WI38 (cell line): ENCODE results near the gene PRRC2A.

Experiments
- H3K4me3 ChIP-seq: 2 replicates; pipeline ENCODE4 v1.5.1; 2011; ENCODE audit warnings: low read depth, mild to moderate bottlenecking, control low read depth, low read length
- TF ChIP-seq, protein P1 (sequence below): IDR thresholded peaks from 2 replicates; pipeline ENCODE4 v1.5.1; 2012; ENCODE audit warnings: low read depth, mild to moderate bottlenecking, control low read depth, low read length

PRRC2A gene

DNA sequence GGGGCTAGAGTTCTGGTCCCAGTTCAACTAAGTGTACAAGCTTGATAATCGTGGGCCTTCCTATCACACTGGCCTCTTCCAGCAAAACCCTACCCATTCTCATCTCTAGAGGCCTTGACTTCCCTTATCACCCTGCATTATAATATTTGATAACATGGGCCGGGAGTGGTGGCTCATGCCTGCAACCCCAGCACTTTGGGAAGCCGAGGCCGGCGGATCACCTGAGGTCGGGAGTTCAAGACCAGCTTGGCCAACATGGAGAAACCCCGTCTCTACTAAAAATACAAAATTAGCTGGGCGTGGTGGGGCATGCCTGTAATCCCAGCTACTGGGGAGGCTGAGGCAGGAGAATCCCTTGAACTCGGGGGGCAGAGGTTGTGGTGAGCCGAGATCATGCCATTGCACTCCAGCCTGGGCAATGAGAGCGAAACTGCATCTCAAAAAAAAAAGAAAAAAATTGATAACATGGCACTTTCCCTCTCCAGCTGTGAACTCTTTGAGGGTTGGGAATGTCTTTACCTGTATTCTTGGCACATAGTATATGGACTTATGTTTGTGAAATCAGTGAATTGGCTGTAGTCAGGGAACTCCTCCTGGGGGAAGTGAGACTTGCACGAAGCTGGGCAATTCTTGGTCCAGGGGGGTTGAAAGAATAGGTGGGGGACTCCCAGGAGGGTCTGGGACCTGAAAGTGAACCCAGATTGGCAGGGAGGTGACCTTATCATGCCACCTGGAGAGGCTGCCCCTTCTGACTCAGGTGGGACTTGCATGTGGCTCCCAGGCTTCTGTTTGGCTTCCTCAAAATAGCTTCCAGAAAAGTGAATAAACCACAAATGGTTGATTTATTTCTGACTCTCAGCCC lies 41.0 kb downstream of the PRRC2A start:
- TF ChIP-seq, protein P1, sequence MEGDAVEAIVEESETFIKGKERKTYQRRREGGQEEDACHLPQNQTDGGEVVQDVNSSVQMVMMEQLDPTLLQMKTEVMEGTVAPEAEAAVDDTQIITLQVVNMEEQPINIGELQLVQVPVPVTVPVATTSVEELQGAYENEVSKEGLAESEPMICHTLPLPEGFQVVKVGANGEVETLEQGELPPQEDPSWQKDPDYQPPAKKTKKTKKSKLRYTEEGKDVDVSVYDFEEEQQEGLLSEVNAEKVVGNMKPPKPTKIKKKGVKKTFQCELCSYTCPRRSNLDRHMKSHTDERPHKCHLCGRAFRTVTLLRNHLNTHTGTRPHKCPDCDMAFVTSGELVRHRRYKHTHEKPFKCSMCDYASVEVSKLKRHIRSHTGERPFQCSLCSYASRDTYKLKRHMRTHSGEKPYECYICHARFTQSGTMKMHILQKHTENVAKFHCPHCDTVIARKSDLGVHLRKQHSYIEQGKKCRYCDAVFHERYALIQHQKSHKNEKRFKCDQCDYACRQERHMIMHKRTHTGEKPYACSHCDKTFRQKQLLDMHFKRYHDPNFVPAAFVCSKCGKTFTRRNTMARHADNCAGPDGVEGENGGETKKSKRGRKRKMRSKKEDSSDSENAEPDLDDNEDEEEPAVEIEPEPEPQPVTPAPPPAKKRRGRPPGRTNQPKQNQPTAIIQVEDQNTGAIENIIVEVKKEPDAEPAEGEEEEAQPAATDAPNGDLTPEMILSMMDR = no peak
- H3K4me3 ChIP-seq = peak overlapping the region; percentile 93

DNA sequence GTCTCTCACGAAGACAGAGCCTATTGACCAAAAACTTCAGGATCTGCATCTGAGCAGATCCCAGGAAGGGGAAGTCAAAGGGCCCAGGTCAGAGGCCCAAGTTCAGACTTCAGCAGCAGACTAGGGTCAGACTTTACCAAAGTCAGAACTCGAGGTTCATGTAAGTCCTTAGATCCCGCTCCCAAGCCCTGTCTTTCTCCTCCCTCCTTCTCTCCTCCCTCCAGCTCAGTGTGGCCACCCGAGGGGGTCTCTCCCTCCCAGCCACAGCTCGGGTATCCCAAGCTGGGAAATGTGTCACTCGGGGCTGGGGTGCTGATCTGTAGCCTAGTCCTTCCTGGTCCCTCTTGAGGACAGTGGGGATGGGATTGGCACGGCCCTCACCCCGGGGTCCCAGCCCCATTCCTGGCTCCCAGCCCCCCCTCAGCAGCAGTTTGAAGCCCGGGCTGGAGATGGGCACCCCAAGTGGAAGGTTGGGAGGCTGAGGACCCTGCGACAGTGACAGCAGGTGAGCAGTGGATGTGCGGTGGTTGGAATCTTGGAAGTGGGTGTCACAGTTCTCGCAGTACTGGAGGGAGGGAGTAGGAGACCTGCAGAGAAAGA lies 41.7 kb downstream of the PRRC2A start:
- H3K4me3 ChIP-seq = no peak overlapping the region
- TF ChIP-seq, protein P1 = no peak

DNA sequence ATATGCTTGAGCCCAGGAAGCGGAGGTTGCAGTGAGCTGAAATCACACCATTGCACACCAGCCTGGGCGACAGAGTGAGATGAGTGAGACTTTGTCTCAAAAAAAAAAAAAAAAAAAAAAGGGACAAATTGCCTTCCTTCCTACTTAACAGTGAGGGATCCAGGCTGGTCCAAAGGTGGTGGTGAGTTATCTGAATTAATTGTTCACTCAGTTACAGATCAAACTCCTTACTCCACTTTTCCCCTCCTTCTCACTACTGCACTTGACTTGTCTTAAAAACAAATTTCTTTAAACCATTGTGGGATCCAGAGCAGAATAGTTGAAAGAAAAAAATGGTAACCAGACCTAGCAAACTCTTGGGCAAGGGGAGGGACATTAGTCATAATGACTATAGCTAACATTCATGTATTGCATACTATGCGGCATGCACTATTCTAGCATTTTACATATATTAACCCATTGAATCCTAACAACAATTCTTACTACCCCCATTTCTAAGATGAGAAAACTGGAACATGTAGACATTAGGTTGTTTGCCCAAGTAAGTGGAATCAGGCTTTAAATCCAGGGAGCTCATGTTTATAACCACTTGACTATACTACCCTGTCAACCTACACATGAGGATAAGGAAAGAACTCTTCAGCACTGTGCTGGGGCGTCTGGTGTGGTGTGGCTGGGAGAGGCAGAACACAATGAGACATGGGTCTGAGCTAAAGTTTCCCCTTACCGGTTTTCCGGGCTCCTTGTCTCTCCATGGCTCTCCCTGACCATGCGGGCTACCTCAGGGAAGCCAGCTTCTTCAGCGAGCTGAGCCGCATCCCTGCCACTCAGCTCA lies 42.8 kb downstream of the PRRC2A start:
- TF ChIP-seq, protein P1 = no peak
- peak overlapping the region; percentile 69 for H3K4me3 ChIP-seq

DNA sequence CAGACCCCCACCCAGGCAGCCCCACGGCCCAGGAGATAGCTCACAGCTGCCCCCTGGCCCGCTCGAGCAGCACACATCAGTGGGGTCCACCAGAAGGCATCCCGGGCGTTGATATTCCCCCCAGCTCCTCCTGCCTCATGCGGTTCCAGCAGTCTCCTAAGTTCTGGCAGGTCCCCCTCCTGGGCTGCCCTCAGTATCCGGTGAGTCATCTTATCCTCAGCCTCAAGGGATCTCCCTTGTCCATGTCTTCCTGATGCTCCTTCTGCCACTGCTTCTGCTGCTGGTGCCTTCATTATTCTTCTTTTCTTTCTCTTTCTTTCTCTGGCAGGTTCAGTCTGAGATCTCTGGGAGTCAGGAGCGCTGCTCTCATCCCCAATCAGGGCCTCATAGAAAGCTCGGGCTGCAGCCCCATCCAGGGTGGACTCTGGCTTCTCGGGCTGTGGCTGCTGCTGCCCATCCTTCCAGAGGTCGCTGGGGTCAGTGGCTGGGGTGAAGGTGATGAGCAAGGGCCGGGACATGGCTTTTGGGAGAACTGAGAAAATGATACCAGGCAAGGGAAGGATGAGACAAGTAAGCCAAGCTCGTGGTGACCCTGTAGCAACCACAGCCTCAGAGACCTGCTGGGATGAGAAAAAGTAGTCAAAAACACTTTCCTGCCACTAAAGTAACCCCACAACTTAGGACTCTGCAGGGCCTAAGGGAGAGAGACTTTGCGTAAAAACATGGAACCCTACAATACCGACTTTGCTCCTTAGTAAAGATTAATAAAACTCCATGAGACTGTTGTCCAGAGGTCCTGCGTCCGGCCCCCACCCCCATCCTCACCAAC lies 43.7 kb downstream of the PRRC2A start:
- TF ChIP-seq, protein P1 = no peak
- peak overlapping the region; percentile 69 for H3K4me3 ChIP-seq

DNA sequence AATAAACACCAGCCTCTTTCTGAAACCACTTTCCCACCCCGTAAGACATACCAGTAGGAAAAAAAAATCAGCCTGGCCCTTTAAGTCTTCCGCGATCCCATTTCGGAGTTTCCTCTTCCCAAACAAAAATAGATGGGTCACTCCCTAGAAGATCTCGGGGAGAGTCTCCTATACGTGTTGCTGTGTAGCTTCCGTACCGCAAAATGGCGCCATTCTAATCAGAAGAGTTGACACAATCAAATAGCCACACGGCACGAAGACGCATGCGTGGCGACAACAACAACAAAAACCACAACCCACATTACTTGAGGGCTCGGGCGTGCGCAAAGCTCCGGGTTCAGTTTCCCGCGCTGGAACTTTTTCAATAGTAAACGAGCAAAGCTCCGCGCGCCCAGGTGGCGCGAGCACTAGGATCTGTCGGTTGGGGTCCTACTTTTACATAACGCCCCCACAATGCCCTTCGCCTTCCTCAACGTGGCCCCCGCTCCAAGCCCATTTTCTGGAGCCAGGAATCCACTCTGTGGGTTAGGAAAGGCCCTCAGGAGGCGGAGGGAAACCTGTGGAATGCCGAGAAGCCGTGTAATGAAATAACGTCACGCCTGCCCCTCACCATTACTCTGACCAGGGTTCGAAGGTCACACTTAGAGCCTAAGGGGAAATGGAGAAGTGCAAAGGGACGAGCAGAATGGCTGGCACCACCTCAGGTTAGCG lies 44.4 kb downstream of the PRRC2A start, which contains the start of gene GPANK1:
TSS of gene GPANK1 (minus strand) at position 208 of the 711 bp plus-strand sequence. CDS start 519 bp downstream, outside the sequence.
- H3K4me3 ChIP-seq = peak within 1 kb of the TSS; percentile 69
- TF ChIP-seq, protein P1 = no peak
